ENCODE measurements around the gene NELFA. TPM values are rescaled to one million over a fixed set of nuclear protein-coding genes. Genes with fewer than 3 reads are reported as not detected.

Gene NELFA
- total and polyA plus RNA-seq, 2 of the 13 experiments (the other 11 are each of a cell fraction or from before 2014, with no cell fraction given), result 13.3 to 18.5 TPM

DNA sequence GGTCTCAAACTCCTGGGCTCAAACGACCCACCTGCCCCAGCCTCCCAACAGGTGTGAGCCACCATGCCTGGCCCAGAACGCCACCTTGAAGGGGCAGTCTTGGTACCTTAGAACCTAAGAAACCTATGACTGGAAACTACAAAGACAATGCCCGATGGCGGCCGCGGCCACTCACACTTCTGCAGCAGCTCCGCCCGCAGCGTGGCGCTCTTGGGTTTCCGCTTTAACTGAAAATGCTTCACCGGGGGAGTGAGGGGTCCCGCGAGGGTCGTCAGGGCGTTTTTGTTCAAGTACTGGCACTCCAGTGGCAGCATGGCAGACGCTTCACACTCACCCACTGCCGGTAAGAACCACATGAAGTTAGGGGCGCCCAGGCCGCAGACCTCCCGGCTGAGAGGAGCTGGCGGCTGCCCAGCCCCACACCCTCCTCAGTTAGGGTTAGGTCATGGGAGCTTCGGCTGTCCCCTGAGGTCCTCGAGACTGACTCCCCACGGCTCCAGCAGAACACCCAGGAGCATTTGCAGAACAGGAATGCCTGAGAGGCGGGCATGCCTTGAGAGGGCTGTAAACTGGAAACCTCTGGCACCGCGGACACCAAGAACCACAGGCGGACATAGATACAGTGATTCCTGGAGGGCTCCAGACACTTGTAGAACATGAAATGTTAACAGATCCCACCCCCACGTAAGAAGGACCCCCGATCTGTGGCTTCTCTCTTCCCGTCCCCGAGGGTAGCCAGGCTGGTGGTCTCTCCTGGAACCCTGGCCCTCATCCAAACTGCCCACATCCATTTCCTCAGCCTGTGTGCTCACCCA lies 19.0 kb downstream of the NELFA start:
- H3K9ac ChIP-seq (ENCODE audit: insufficient read depth, low read depth, low read length), result no peak overlapping the region
- TF ChIP-seq ZNF605 (CRISPR knock-in tag; IDR thresholded peaks at IDR 0.05) (no peak), AGO2 (optimal IDR thresholded peaks at IDR 0.05; ENCODE audit: low read depth, low read length) (peak; percentile 15)
- H3K79me2 ChIP-seq (ENCODE audit: insufficient read depth, low read length), result peaks cover 10% of the 10 kb centered on the region
- DNase-seq (ENCODE audit: low spot score) (no peak), ATAC-seq (no peak), FAIRE-seq (no peak)
- 95% methylated on average over 17 of the region's 33 CpGs for WGBS (ENCODE audit: low lambda C conversion rate)
- H3K27ac ChIP-seq (ENCODE audit: extremely low read length, insufficient read depth, low read length), result no peak overlapping the region
- no peaks in the 10 kb centered on the region for H3K27me3 ChIP-seq (ENCODE audit: control insufficient read depth in 1 of 2, insufficient read depth in 2 of 2, low read length in 2 of 2)
- no peaks in the 10 kb centered on the region for H3K9me3 ChIP-seq (ENCODE audit: low read length)
- BruUV-seq (replicated peaks), result no TSS peak
- H2AFZ ChIP-seq (ENCODE audit: low read length), result no peak overlapping the region
- no peak overlapping the region for H3K4me3 ChIP-seq (replicated peaks in 1 of 3; ENCODE audit: insufficient read depth in 1 of 3, low read depth in 2 of 3, low read length in 3 of 3)
- ChIA-PET CTCF (ENCODE audit: low intra/inter-chr PET ratio, low total read pairs) (no interaction called here), POLR2A (no interaction called here)
- no peaks in the 10 kb centered on the region for H3K4me1 ChIP-seq (ENCODE audit: insufficient read depth, low read length)
- in situ Hi-C loops (cut with HindIII; ENCODE audit: extremely low pct_ligation_motif_present, low pct_unique_long_range_greater_than_20kb), result no loop called here
- H4K20me1 ChIP-seq (ENCODE audit: insufficient read depth, low read length), result peaks cover 3% of the 10 kb centered on the region; the same call in 1 of the 2 replicates
- intact Hi-C loops (cut with micrococcal nuclease; ENCODE audit: unreplicated experiment), result no loop called here
- H3K4me2 ChIP-seq (ENCODE audit: low read depth, low read length), result no peak overlapping the region
- peaks cover 20 to 55% of the 10 kb centered on the region in 2 experiments for H3K36me3 ChIP-seq (replicated peaks in 1 of 2; ENCODE audit: control insufficient read depth in 1 of 2, insufficient read depth in 2 of 2, low read length in 2 of 2)

DNA sequence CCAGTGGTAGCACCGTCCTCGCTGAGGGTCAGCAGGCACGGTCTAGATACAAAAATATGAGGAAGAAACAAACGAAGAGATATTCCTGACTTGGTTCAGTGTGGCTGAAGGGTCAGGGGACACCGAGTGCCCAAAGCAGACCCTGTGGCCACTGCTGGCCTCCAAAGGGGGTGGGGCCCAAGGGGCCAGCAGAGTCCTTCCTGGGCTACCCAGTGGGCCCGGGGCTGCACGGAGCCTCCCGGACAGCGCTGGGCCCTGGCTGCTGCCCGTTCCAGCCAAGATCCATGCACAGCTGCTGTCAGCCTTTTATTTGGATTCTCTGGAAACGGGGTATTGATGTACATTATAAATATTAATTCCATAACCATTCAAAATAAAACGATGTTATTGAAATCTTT lies 20.4 kb downstream of the NELFA start:
- Histone ChIP-seq H3K4me2 (ENCODE audit: low read depth, low read length) (no peak overlapping the region), H3K79me2 (ENCODE audit: insufficient read depth, low read length) (peaks cover 2% of the 10 kb centered on the region), H2AFZ (ENCODE audit: low read length) (no peak overlapping the region), H3K4me1 (ENCODE audit: insufficient read depth, low read length) (no peaks in the 10 kb centered on the region), H4K20me1 (ENCODE audit: insufficient read depth, low read length) (0 out of 2 replicates have a peak, but pooled peaks cover 2% of the 10 kb centered on the region), H3K9ac (ENCODE audit: insufficient read depth, low read depth, low read length) (no peak overlapping the region), H3K27ac (ENCODE audit: extremely low read length, insufficient read depth, low read length) (no peak overlapping the region), H3K4me3 (replicated peaks in 1 of 3; ENCODE audit: insufficient read depth in 1 of 3, low read depth in 2 of 3, low read length in 3 of 3) (no peak overlapping the region), H3K36me3 (replicated peaks in 1 of 2; ENCODE audit: control insufficient read depth in 1 of 2, insufficient read depth in 2 of 2, low read length in 2 of 2) (peaks cover 29 to 65% of the 10 kb centered on the region in 2 experiments), H3K9me3 (ENCODE audit: low read length) (no peaks in the 10 kb centered on the region), H3K27me3 (ENCODE audit: control insufficient read depth in 1 of 2, insufficient read depth in 2 of 2, low read length in 2 of 2) (no peaks in the 10 kb centered on the region)
- DNase-seq (ENCODE audit: low spot score), result no peak
- intact Hi-C loops (cut with micrococcal nuclease; ENCODE audit: unreplicated experiment) (no loop called here), in situ Hi-C loops (cut with HindIII; ENCODE audit: extremely low pct_ligation_motif_present, low pct_unique_long_range_greater_than_20kb) (no loop called here)
- no TSS peak for BruUV-seq (replicated peaks)
- WGBS (ENCODE audit: low lambda C conversion rate), result 96% methylated on average over 9 of the region's 12 CpGs
- no peak for FAIRE-seq
- ChIA-PET CTCF (ENCODE audit: low intra/inter-chr PET ratio, low total read pairs) (no interaction called here), POLR2A (no interaction called here)
- no peak for ATAC-seq
- no peak for TF ChIP-seq ZNF766 (CRISPR knock-in tag; IDR thresholded peaks at IDR 0.05; ENCODE audit: borderline replicate concordance)
- no peak for TF ChIP-seq ZSCAN22 (CRISPR knock-in tag; IDR thresholded peaks at IDR 0.05)
- TF ChIP-seq ZNF513 (CRISPR knock-in tag; conservative IDR thresholded peaks at IDR 0.05), result no peak
- no peak for TF ChIP-seq ZNF639 (CRISPR knock-in tag; conservative IDR thresholded peaks at IDR 0.05)
- TF ChIP-seq ELF1 (CRISPR knock-in tag; IDR thresholded peaks at IDR 0.05), result no peak
- TF ChIP-seq ZNF558 (CRISPR knock-in tag; IDR thresholded peaks at IDR 0.05; ENCODE audit: borderline replicate concordance), result no peak
- no peak for TF ChIP-seq EEA1 (CRISPR knock-in tag; IDR thresholded peaks at IDR 0.05; ENCODE audit: borderline replicate concordance)
- no peak for TF ChIP-seq ZBED4 (CRISPR knock-in tag; IDR thresholded peaks at IDR 0.05; ENCODE audit: borderline replicate concordance)
